Stomach smooth muscle (tissue), 2 donors: ENCODE data around the gene UGT1A3.

Source experiments
- H3K27ac ChIP-seq: one replicate; pipeline ENCODE4 v1.7.0; 2013; ENCODE audit warnings: mild to moderate bottlenecking, low read length, inconsistent platforms
- H3K27me3 ChIP-seq, 2 donors: one replicate each; pipeline ENCODE4 v1.7.0; 2013; ENCODE audit warnings: low read length in 2 of 2; ENCODE audit not compliant: insufficient read depth in 2 of 2, control insufficient read depth in 1 of 2
- H3K36me3 ChIP-seq, 2 donors: one replicate each; pipeline ENCODE4 v1.7.0; 2013; ENCODE audit warnings: low read length in 2 of 2; ENCODE audit not compliant: control insufficient read depth in 2 of 2, insufficient read depth in 2 of 2
- H3K4me1 ChIP-seq: one replicate; pipeline ENCODE4 v1.7.0; 2013; ENCODE audit warnings: low read length; ENCODE audit not compliant: control insufficient read depth, insufficient read depth
- H3K4me3 ChIP-seq, 2 donors: one replicate each; pipeline ENCODE4 v1.7.0; 2013; ENCODE audit warnings: low read length in 2 of 2
- H3K9ac ChIP-seq, 2 donors: one replicate each; pipeline ENCODE4 v1.7.0; 2013; ENCODE audit warnings: low read length in 2 of 2, mild to moderate bottlenecking in 1 of 2
- H3K9me3 ChIP-seq, 2 donors: one replicate each; pipeline ENCODE4 v1.7.0; 2013; ENCODE audit warnings: low read length in 2 of 2; ENCODE audit not compliant: control insufficient read depth in 2 of 2
- donor health status: healthy.
- donor health status: Pancreatic carcinoma.

Gene UGT1A3

DNA sequence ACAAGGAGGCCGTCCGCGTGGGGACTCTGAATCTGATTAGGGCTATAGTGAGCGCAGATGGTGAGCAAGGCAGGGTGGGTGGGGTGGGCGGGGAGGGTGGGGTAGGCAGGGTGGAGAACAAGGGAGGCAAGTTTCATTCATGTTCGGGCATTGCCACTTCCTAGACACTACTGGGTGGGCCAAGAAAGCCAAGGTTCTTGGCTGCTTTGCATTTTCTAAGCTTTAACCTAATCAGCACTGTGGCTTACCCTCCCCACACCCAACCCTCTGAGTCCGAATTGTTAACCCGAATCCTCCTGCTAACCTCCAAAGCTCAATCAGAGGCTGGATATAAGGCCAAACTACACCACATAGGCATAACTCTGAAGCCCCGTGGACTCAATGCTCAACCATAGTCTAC lies 67.4 kb downstream of the UGT1A3 start:
- Histone ChIP-seq H3K4me3 (no peak overlapping the region), H3K4me1 (no peaks in the 10 kb centered on the region), H3K9ac (no peak overlapping the region), H3K9me3 (peaks cover 0 to 2% of the 10 kb centered on the region in 2 donors), H3K27ac (no peak overlapping the region), H3K27me3 (peaks cover 0 to 2% of the 10 kb centered on the region in 2 donors), H3K36me3 (no peaks in the 10 kb centered on the region)

GRCh38 chr2:233798335-233799086 lies 69.7 kb downstream of the UGT1A3 start:
- no peaks in the 10 kb centered on the region for H3K4me1 ChIP-seq
- no peak overlapping the region for H3K27ac ChIP-seq
- H3K9ac ChIP-seq, result no peak overlapping the region
- no peaks in the 10 kb centered on the region for H3K36me3 ChIP-seq
- H3K9me3 ChIP-seq, result peaks cover 0 to 2% of the 10 kb centered on the region in 2 donors
- H3K4me3 ChIP-seq, result no peak overlapping the region
- H3K27me3 ChIP-seq, result no peaks in the 10 kb centered on the region

DNA sequence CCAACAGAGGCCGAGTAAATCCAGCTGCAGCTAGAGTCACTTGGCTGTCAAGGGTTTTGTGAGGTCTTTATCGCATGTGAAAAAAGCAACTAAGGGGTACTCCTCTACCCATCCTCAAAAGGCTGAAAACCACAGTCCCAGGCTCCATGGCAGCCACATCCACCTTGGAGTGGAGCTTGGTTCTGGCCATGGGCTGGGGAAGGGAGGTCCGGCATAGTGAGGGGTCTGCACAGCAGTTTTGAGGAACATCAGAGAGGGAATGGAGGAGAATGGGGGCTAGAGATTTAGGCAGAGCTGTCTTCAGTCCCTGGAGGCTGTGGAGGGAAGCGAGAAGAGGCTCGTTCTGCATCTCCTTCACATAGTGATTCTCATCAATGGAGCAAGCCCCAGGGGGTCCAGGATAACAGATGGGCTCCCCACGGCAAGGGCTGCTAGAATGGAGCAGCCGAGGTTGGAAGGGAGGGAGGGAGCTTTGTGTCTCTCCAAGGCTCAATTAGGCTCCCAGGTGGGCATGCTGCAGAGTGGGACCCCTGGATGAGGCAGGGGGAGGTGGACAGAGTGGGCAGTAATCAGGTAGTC lies 70.3 kb downstream of the UGT1A3 start:
- H3K27ac ChIP-seq, result no peak overlapping the region
- H3K4me1 ChIP-seq, result no peaks in the 10 kb centered on the region
- H3K9me3 ChIP-seq, result peaks cover 0 to 2% of the 10 kb centered on the region in 2 donors
- no peaks in the 10 kb centered on the region for H3K27me3 ChIP-seq
- H3K4me3 ChIP-seq, result no peak overlapping the region
- no peak overlapping the region for H3K9ac ChIP-seq
- H3K36me3 ChIP-seq, result no peaks in the 10 kb centered on the region

DNA sequence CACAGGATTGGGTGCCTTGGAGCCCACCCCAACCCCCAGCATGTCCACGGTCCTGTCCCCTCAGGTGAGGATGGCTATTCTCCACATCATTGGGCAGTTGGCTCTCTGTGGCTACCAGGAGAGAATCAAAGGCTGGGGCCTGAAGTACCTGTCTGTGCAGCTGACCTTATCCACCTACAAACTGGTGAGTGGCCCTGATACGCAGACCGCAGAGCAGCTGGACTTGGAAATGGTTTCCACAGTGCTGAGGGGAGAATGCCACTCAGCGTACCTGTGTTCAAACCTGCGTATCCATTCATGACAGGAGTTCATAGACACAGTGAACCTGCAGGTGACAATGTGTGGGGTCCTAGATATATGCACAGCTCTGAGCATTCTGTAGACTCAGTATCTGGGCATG lies 70.9 kb downstream of the UGT1A3 start:
- no peaks in the 10 kb centered on the region for H3K27me3 ChIP-seq
- no peak overlapping the region for H3K9ac ChIP-seq
- H3K9me3 ChIP-seq, result peaks cover 0 to 2% of the 10 kb centered on the region in 2 donors
- H3K36me3 ChIP-seq, result no peaks in the 10 kb centered on the region
- no peak overlapping the region for H3K27ac ChIP-seq
- no peaks in the 10 kb centered on the region for H3K4me1 ChIP-seq
- H3K4me3 ChIP-seq, result no peak overlapping the region

DNA sequence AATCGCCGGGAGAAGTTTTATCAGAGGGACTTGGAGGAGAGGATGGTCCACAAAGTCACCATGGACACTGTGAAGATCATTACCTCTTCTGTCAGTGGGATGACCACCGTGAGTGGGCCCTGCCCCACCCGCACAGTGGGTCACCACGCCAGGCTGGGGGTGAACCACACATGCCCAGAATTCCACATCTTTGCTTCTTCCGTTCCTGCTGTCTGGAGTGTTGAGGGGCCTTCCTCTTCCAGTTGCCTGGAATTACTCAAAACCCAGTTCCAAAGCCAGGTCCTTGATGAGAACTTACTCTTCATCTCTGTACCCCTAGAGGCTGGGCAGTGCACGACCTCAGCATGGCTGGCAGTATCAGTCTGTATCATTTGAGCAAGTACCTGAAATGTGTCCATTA lies 71.4 kb downstream of the UGT1A3 start:
- Histone ChIP-seq H3K9ac (no peak overlapping the region), H3K27me3 (peaks cover 0 to 2% of the 10 kb centered on the region in 2 donors), H3K9me3 (peaks cover 0 to 2% of the 10 kb centered on the region in 2 donors), H3K4me1 (no peaks in the 10 kb centered on the region), H3K4me3 (no peak overlapping the region), H3K36me3 (no peaks in the 10 kb centered on the region), H3K27ac (no peak overlapping the region)

- H3K36me3 ChIP-seq, result no peaks in the 10 kb centered on the region
- no peak overlapping the region for H3K27ac ChIP-seq
- H3K27me3 ChIP-seq, result peaks cover 0 to 2% of the 10 kb centered on the region in 2 donors
- no peaks in the 10 kb centered on the region for H3K4me1 ChIP-seq
- H3K9ac ChIP-seq, result no peak overlapping the region
- peaks cover 0 to 2% of the 10 kb centered on the region in 2 donors for H3K9me3 ChIP-seq
- no peak overlapping the region for H3K4me3 ChIP-seq
These were observed 72.7 kb downstream of the UGT1A3 start for GRCh38 chr2:233801357-233802131.

- Histone ChIP-seq H3K27ac (no peak overlapping the region), H3K4me1 (no peaks in the 10 kb centered on the region), H3K9ac (no peak overlapping the region), H3K27me3 (peaks cover 0 to 2% of the 10 kb centered on the region in 2 donors), H3K4me3 (no peak overlapping the region), H3K36me3 (no peaks in the 10 kb centered on the region), H3K9me3 (peaks cover 0 to 3% of the 10 kb centered on the region in 2 donors)
These were observed 73.4 kb downstream of the UGT1A3 start for GRCh38 chr2:233802132-233802815.

DNA sequence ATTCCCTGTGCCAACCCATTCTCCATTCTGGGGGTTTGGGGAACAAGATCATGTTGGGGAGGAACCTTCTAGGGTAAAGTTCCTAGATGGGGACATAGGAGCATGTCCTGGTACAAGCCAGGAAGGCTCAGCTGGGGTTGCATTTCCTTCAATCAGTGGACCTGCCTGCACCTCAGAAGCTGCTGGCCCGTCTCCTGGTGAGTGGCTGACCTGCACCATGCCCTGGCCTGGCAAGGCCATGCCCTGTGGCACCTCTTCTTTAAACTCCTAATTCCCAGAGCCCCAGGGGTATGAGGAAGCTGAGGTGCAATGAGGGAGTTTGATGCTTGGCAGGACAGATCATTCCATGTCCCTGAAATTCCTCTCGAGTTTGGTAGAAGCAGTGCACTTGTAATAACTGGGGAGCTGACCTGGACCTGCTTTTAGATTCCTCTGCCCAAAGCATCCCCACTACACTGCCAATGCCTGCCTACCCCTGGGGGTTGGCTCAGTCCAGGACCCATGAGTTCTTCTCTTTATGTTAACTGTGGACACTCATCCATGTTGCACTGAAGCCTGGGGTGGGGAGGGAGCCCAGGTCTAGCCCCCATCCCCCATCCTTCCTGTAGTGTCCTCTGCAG lies 74.6 kb downstream of the UGT1A3 start:
- H3K27me3 ChIP-seq, result peaks cover 3 to 5% of the 10 kb centered on the region in 2 donors
- H3K27ac ChIP-seq, result no peak overlapping the region
- no peaks in the 10 kb centered on the region for H3K4me1 ChIP-seq
- no peak overlapping the region for H3K4me3 ChIP-seq
- no peaks in the 10 kb centered on the region for H3K36me3 ChIP-seq
- H3K9me3 ChIP-seq, result peaks cover 0 to 6% of the 10 kb centered on the region in 2 donors
- no peak overlapping the region for H3K9ac ChIP-seq

GRCh38 chr2:233803994-233804393 lies 75.2 kb downstream of the UGT1A3 start:
- Histone ChIP-seq H3K4me3 (no peak overlapping the region), H3K9me3 (peaks cover 0 to 6% of the 10 kb centered on the region in 2 donors), H3K9ac (no peak overlapping the region), H3K27me3 (peaks cover 3 to 8% of the 10 kb centered on the region in 2 donors), H3K4me1 (no peaks in the 10 kb centered on the region), H3K27ac (no peak overlapping the region), H3K36me3 (no peaks in the 10 kb centered on the region)

DNA sequence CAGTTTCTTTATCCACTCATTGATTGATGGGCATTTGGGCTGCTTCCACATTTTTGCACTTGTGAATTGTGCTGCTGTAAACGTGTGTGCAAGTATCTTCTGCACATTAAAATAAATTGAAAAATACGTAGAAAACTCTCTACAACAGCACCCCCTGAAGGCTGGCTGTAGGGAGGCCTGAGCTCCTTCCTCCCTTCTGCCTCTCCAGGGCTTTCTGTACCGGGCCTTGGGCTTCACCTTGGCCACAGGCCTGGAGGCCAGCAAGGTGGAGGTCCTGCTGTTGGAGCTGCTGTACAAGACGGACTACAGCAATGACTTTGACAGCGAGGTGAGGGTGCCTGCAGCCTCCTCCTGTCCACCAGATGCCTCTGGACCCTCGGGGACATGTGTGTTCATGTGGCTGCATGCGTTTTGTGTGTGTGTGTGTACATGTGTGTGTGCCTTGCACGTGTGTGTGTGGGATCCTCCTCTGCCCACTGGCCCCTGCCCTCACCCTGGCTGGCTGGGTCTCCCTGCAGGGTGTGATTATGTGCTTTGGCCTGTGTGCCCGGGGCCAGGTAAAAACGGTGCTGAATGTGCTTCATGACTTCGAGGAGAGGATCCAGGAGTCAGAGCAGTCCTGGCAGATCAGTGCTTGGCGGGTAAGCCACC lies 78.5 kb downstream of the UGT1A3 start:
- H3K9me3 ChIP-seq, result peaks cover 0 to 6% of the 10 kb centered on the region in 2 donors
- no peak overlapping the region for H3K9ac ChIP-seq
- no peak overlapping the region for H3K4me3 ChIP-seq
- H3K27me3 ChIP-seq, result peaks cover 3 to 10% of the 10 kb centered on the region in 2 donors
- H3K27ac ChIP-seq, result no peak overlapping the region
- H3K36me3 ChIP-seq, result no peaks in the 10 kb centered on the region
- H3K4me1 ChIP-seq, result no peaks in the 10 kb centered on the region
